BE2C (cell line): ENCODE data around the gene NSG1.
A peak's percentile ranks its signal among the peaks of the same experiment; 100 is the strongest.

Source experiments
- DNase-seq: peaks from one replicate; pipeline ENCODE4 v3.0.0-alpha.2; 2020
- H3K27me3 ChIP-seq: fragments of 250-450 bp; sonication (Bioruptor Pico); 2 replicates; pipeline ENCODE4 v1.5.1; 2020; ENCODE audit warnings: mild to moderate bottlenecking
- H3K36me3 ChIP-seq: fragments of 250-450 bp; sonication (Bioruptor Pico); 2 replicates; pipeline ENCODE4 v1.5.1; 2020; ENCODE audit warnings: mild to moderate bottlenecking
- H3K4me1 ChIP-seq: fragments of 250-450 bp; sonication (Bioruptor Pico); 2 replicates; pipeline ENCODE4 v1.5.1; 2020
- H3K4me3 ChIP-seq: 2 replicates; pipeline ENCODE4 v1.5.1; 2011; ENCODE audit warnings: low read depth, low read length
- H3K9me3 ChIP-seq: fragments of 250-450 bp; sonication (Bioruptor Pico); 2 replicates; pipeline ENCODE4 v1.5.1; 2020
- TF ChIP-seq, protein P1 (sequence below): IDR thresholded peaks from 2 replicates; pipeline ENCODE4 v1.5.1; 2012; ENCODE audit warnings: mild to moderate bottlenecking, low read depth, low read length

NSG1 gene

DNA sequence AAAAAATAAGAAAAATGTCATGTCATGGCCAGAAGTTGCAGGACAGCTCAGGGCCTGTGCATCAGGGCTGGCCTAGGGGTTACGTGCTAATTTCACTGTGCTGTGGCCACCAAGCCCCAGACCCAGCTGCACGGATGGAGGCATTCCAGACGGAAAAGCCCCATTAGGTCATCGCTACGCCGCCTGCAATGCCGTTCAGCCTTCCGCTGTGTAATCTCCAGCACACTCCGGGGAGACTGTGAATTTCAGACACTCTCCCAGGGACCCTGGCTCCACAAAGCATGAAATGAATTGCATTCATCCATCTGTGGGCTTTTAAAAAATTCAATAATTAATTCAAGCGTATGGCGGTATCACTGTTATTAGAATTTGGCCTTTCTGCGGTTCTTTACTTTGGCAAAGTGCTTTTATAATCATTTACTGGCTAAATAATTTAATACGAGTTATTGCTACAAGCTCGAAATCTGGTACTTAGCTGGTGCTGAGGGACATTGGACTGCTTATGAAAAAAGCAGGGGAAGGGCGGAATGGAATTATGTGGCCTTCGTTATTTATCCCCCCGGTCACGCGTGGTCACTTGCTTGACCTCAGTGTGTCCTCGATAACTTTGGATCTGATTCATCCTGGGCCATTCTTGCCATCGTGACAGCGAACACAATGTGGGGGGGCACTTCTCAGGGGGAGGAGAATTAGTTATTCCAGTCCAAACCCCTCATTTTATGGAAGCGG, 9.0 kb upstream of the NSG1 start:
- no peaks in the 10 kb centered on the region for H3K9me3 ChIP-seq
- no peak overlapping the region for H3K4me3 ChIP-seq
- TF ChIP-seq, protein P1, sequence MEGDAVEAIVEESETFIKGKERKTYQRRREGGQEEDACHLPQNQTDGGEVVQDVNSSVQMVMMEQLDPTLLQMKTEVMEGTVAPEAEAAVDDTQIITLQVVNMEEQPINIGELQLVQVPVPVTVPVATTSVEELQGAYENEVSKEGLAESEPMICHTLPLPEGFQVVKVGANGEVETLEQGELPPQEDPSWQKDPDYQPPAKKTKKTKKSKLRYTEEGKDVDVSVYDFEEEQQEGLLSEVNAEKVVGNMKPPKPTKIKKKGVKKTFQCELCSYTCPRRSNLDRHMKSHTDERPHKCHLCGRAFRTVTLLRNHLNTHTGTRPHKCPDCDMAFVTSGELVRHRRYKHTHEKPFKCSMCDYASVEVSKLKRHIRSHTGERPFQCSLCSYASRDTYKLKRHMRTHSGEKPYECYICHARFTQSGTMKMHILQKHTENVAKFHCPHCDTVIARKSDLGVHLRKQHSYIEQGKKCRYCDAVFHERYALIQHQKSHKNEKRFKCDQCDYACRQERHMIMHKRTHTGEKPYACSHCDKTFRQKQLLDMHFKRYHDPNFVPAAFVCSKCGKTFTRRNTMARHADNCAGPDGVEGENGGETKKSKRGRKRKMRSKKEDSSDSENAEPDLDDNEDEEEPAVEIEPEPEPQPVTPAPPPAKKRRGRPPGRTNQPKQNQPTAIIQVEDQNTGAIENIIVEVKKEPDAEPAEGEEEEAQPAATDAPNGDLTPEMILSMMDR: no peak
- H3K4me1 ChIP-seq: no peaks in the 10 kb centered on the region
- H3K27me3 ChIP-seq: no peaks in the 10 kb centered on the region
- H3K36me3 ChIP-seq: no peaks in the 10 kb centered on the region
- peak; percentile 46 for DNase-seq

DNA sequence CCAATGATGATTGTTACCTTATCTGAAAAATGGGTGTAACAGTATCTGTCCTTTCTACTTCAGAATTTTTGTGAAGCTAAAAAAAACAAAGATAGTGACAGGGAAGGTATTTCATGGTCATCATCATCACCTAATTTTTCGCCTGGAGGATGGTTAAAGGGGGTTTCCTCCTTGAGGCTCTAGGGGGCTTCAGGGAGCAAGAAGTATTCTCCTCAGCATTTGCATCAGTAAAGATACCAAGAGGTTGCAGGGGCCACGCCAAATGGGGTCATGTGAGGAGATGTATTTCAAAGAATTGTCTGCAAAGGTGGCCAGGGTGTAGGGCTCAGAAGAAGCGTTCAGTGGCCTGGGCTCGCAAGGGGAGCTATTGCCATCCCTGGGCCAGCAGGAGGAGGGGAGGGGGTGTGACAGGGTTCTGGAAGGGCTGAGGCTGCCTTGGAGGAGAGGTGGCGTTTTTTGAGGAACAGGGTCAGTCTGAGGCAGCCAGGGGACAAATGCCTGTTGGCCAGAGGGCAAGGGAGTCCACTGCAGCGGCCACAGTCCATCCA, 7.3 kb upstream of the NSG1 start:
- Histone ChIP-seq H3K36me3 (no peaks in the 10 kb centered on the region), H3K9me3 (no peaks in the 10 kb centered on the region), H3K4me3 (no peak overlapping the region), H3K4me1 (no peaks in the 10 kb centered on the region), H3K27me3 (no peaks in the 10 kb centered on the region)
- TF ChIP-seq, protein P1: no peak
- no peak for DNase-seq

DNA sequence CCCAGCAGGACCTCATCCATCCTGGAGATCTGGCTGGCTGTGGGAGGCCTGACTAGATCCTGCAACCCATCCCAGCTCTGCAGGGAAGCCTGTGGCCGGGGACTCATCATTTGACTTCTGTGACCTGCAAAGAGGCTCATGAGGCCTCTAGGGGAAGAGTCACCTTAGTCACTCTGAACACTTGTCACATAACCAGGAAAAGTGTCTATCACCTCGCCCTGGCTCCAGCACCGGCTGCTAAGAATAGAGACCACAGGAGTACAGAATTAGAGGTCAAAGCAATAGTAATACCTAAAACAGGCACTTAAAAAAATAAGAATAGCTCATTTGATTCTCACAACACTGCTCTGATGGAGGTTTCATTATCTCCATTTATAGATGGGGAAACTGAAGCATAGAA, 3.8 kb upstream of the NSG1 start:
- TF ChIP-seq, protein P1: no peak
- no peak for DNase-seq
- no peaks in the 10 kb centered on the region for H3K27me3 ChIP-seq
- no peak overlapping the region for H3K4me3 ChIP-seq
- H3K4me1 ChIP-seq: peaks cover 4% of the 10 kb centered on the region
- no peaks in the 10 kb centered on the region for H3K9me3 ChIP-seq
- H3K36me3 ChIP-seq: no peaks in the 10 kb centered on the region

DNA sequence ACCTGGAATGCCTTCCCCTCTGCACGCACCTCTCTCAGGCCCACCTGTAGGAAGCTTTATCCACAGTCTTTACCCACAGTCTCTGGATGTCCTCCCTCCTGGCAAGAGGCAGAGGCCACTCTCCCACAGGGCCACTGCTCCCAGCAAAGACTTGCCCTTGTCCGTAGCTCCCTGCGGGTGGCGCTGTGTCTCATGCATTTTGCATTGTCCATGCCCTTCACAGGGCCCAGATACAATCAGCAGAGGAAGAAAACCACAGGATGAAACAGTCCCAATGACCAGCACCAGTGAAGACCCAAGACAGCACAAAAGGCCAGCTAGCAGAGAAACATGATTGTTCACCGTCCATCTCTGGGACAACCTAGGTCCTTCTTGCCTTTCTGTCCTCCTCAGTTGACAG, 2.1 kb upstream of the NSG1 start:
- Histone ChIP-seq H3K4me3 (no peak overlapping the region), H3K27me3 (no peaks in the 10 kb centered on the region), H3K4me1 (peaks cover 10% of the 10 kb centered on the region), H3K36me3 (peaks cover 8% of the 10 kb centered on the region), H3K9me3 (no peaks in the 10 kb centered on the region)
- peak; percentile 86 for DNase-seq
- TF ChIP-seq, protein P1: peak; percentile 85

DNA sequence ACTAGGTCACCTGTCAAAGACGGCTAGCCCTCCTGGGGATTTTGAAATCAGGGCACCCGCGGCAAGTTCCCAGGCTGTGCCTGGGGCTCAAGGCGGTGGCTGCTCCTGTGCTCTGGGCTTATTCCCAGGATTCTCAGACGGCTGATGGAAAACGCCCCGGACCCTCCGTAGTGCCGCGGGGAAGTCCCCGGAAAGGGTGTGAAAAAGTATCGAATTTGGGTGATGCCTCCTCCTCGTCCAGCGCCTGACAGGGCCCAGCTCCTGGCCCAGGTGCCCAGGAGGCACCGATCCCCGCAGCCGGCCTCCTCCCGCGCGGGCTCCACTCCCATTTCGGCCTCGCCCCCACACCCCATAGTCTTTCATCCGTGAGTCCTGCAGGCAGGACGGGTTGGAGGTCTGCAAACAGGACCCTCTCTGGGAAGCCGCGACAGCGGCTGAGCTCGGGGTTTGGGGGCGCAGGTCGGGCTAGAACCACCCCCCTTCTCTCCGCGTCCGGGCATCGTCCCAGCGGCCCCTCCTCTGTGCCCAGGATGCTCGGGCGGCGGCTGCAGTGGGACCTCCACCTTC, 1.1 kb upstream of the NSG1 start:
- Histone ChIP-seq H3K36me3 (peaks cover 10% of the 10 kb centered on the region), H3K4me1 (peaks cover 12% of the 10 kb centered on the region), H3K27me3 (no peaks in the 10 kb centered on the region), H3K9me3 (no peaks in the 10 kb centered on the region), H3K4me3 (peak overlapping the region; percentile 70)
- TF ChIP-seq, protein P1: no peak
- DNase-seq: no peak

DNA sequence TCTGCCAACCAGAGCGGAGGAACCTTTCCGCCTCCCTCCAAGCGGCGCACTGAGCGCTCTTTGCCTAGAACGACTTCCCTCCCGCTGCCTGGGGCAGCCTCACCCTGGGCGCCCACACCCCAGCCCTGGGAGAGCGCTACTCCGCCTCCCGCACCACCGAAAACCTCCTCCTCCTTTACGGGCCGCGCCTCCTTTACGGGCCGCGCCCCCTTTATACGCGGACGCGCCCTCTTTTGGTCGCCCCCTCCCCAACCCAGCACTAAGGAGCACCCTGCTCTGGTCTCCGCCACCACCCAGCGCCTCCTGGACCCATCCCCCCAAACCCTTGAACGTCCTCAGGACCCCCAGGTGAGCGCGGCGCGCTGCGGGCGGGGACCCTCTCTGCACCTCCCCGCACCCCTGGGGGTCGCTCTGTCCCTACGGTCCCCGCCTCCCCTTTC, 586 bp upstream of the NSG1 start:
- Histone ChIP-seq H3K4me1 (peaks cover 12% of the 10 kb centered on the region), H3K27me3 (no peaks in the 10 kb centered on the region), H3K36me3 (peaks cover 16% of the 10 kb centered on the region), H3K4me3 (peak overlapping the region; percentile 70), H3K9me3 (no peaks in the 10 kb centered on the region)
- peak; percentile 75 for DNase-seq
- TF ChIP-seq, protein P1: no peak
